Measurements from ENCODE around the gene RIBC2.
"Not testable (repeated sequence)": the region's sequence is repeated elsewhere in the genome, so short reads cannot be mapped to it uniquely, and the experiment has no call there.

Gene RIBC2

GRCh38 chr22:45424241-45424731 is 10.8 kb downstream of the RIBC2 start:
- DNase-seq (ENCODE audit: low read depth), result no peak

DNA sequence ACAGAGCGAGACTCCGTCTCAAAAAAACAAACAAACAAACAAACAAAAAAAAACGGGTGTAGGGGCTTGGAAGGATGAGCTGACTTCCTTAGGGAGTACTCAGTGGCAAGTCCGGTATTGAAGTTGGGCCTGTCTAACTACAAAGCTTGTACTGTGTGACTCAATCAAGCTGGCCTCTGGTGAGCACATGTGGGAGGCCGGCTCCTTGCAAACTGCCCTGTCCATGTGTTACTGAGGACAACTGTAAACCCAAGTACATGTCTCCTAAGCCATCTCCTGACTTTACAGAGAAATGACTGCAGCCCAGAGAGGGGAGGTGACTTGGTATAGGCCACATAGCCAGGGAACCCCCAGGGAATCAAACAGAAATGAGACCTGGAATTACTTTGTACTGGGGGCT is 11.6 kb downstream of the RIBC2 start:
- DNase-seq (ENCODE audit: low read depth), result no peak

DNA sequence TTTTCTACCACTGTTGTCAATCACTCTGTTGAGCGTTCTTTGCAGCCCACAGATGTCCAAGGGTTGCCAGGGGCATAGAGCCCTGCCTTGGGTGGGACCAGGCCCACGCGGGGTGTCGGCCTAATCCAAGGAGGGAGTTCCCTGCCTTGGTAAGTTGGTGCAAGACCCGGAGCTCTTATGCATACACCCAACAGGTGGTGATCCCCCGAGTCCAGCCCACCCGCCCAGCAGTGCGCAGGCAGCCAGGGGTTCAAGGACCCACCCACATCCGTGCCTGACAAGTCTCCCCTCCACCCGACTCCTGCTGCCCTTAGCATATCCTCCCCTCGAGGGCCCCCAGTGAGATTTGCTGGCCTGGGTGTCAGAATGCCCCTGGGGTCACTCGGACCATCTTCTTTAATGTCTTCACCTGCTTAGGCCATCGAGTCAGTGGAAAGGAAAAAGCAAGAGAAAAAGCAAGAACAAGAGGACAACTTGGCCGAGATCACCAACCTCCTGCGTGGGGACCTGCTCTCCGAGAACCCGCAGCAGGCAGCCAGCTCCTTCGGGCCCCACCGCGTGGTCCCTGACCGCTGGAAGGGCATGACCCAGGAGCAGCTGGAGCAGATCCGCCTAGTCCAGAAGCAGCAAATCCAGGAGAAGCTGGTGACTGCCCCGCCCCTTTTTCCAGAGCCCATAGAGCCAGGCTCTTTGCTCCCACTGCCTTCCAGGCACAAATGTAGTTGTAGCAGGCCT is 12.2 kb downstream of the RIBC2 start:
- DNase-seq (ENCODE audit: low read depth), result no peak

GRCh38 chr22:45426387-45426786 is 12.9 kb downstream of the RIBC2 start:
- DNase-seq (ENCODE audit: low read depth), result no peak

GRCh38 chr22:45427114-45427513 is 13.6 kb downstream of the RIBC2 start:
- no peak for DNase-seq (ENCODE audit: low read depth)

GRCh38 chr22:45428391-45429385 is 15.2 kb downstream of the RIBC2 start:
- no peak for DNase-seq (ENCODE audit: low read depth)

- no peak for DNase-seq (ENCODE audit: low read depth)
These were observed 15.9 kb downstream of the RIBC2 start for GRCh38 chr22:45429424-45429823.

- DNase-seq (ENCODE audit: low read depth), result no peak
These were observed 16.7 kb downstream of the RIBC2 start for GRCh38 chr22:45429981-45430775.

GRCh38 chr22:45430871-45431270 is 17.4 kb downstream of the RIBC2 start:
- no peak for DNase-seq (ENCODE audit: low read depth)

GRCh38 chr22:45434981-45435380 is 21.5 kb downstream of the RIBC2 start:
- no peak for DNase-seq (ENCODE audit: low read depth)

GRCh38 chr22:45435544-45436139 is 22.1 kb downstream of the RIBC2 start:
- peak; percentile 59 for DNase-seq (ENCODE audit: low read depth)

GRCh38 chr22:45436871-45437517 is 23.5 kb downstream of the RIBC2 start:
- peak; percentile 7 for DNase-seq (ENCODE audit: low read depth)

- no peak for DNase-seq (ENCODE audit: low read depth)
These were observed 24.8 kb downstream of the RIBC2 start for GRCh38 chr22:45438336-45438735.

DNA sequence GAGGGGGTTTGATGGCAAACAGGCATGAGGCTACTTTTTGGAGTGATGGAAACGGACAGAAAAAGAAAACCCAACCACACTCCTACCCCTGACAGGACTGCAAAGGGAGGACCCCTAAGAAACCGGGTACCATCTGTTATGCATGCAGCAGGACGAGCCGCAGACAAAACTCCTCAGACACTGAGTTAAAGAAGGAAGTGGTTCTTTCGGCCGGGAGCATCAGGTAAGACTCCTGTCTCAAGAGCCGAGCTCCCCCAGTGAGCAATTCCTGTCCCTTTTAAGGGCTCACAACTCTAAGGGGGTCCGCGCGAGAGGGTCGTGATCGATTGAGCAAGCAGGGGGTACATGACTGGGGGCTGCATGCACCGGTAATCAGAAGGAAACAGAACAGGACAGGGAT is 27.2 kb downstream of the RIBC2 start:
- not testable (repeated sequence) for DNase-seq (ENCODE audit: low read depth)

DNA sequence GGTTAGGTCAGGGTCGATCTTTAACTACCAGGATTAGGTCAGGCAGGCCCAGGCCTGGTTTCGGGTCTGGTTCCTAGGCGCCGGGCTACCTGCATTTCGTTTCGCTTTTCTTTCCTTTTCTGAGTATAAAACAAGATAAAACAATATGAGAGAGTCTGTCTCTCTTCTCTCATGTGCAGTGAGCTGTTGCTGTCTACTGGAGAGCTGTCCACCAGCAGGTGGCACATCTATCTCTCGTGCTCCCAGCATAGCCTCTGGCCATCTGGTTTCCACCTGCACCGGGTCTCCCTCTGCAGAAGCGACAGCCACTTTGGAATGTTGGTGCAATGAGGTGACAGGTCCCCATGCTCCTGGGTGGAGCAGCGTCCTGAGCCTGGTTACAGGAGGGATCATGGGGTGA is 27.6 kb downstream of the RIBC2 start:
- DNase-seq (ENCODE audit: low read depth), result no peak

DNA sequence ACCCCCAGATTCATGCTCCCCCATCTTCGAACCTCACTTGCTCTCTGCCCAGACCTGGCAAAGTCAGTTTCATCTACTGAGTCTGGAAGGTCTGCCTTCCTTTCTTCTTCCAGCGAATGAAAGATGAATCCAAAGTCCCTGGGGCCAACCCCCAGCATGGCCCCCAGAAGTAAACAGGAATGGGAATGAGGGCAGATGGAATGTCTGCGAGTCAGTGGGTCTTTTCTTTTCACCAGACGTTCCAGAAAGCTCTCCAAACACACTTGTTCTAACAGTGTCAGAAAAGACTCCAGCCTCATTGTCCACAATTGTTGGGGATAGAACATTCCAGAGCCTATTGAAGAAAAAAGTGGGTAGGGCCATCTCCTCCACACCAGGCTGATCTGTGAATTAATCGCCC is 28.6 kb downstream of the RIBC2 start:
- no peak for DNase-seq (ENCODE audit: low read depth)

- no peak for DNase-seq (ENCODE audit: low read depth)
These were observed 30.7 kb downstream of the RIBC2 start for GRCh38 chr22:45444168-45444567.

GRCh38 chr22:45445031-45445710 is 31.7 kb downstream of the RIBC2 start:
- no peak for DNase-seq (ENCODE audit: low read depth)

GRCh38 chr22:45446216-45446615 is 32.7 kb downstream of the RIBC2 start:
- DNase-seq (ENCODE audit: low read depth), result no peak

GRCh38 chr22:45447596-45447995 is 34.1 kb downstream of the RIBC2 start:
- DNase-seq (ENCODE audit: low read depth), result not testable (repeated sequence)

- no peak for DNase-seq (ENCODE audit: low read depth)
These were observed 34.9 kb downstream of the RIBC2 start for GRCh38 chr22:45448431-45448830.

Measured in stimulated activated CD8-positive, alpha-beta memory T cell treated with anti-CD3 and anti-CD28 coated beads, Interleukin-4, amount 100 ng/mL, for 24 hours (primary cell).